SK-N-SH (cell line): ENCODE measurements around the gene SAMD4A. TPM values are rescaled to one million over a fixed set of nuclear protein-coding genes. Genes with fewer than 3 reads are reported as not detected.
A peak's percentile ranks its signal among the peaks of the same experiment; 100 is the strongest.

Experiments
- CTCF ChIA-PET: fragments of 300-600, 350-600 bp; formaldehyde crosslinking; extraction: SDS; loops from one replicate; lab custom pipeline; 2021; lab: Yijun Ruan, JAX
- POLR2A ChIA-PET: fragments of 350-600 bp; sonication (Branson Sonifier 250); formaldehyde crosslinking; extraction: SDS; loops from one replicate; lab custom pipeline; 2020; ENCODE audit warnings: antibody characterized with exemption, inconsistent platforms; lab: Yijun Ruan, JAX
- DNase-seq: peaks from one replicate; pipeline ENCODE4 v3.0.0; 2012
- H2AFZ ChIP-seq: fragments of 200-600 bp; sonication (generic); 2 replicates; pipeline ENCODE4 v1.8.1; 2016; ENCODE audit warnings: antibody characterized with exemption, mild to moderate bottlenecking, low read depth
- H3F3A ChIP-seq: fragments of 200-600 bp; sonication (generic); replicated peaks from 2 replicates; pipeline ENCODE3; 2016; ENCODE audit warnings: antibody characterized with exemption, mild to moderate bottlenecking; ENCODE audit not compliant: insufficient read depth
- H3K27ac ChIP-seq, 2 experiments: fragments of 200-500 bp in 1 of 2; fragments of 200-600 bp in 1 of 2; sonication (Bioruptor generic) in 1 of 2; sonication (generic), shearing (Covaris generic) in 1 of 2; 2 replicates each; pipeline versions ENCODE4 v1.5.1 to v1.6.1; 2014 to 2016; ENCODE audit warnings: low read depth in 2 of 2, inconsistent platforms in 1 of 2, low read length in 1 of 2, mild to moderate bottlenecking in 1 of 2, mixed read lengths in 1 of 2
- H3K27me3 ChIP-seq: fragments of 200-600 bp; sonication (generic), shearing (Covaris generic); 2 replicates; pipeline ENCODE4 v1.6.1; 2016; ENCODE audit warnings: mixed run types; ENCODE audit not compliant: insufficient read depth
- H3K36me3 ChIP-seq, 2 experiments: fragments of 200-500 bp in 1 of 2; fragments of 200-600 bp in 1 of 2; sonication (Bioruptor generic) in 1 of 2; sonication (generic) in 1 of 2; replicated peaks in 1 of 2; 2 replicates each; pipeline versions ENCODE3 to v1.5.1; 2014 to 2016; ENCODE audit warnings: low read length in 1 of 2, mild to moderate bottlenecking in 1 of 2; ENCODE audit not compliant: insufficient read depth in 2 of 2, control insufficient read depth in 1 of 2
- H3K4me1 ChIP-seq, 2 experiments: fragments of 200-500 bp in 1 of 2; fragments of 200-600 bp in 1 of 2; sonication (Bioruptor generic) in 1 of 2; sonication (generic), shearing (Covaris generic) in 1 of 2; 2 replicates each; pipeline versions ENCODE4 v1.5.1 to v1.6.1; 2014 to 2016; ENCODE audit warnings: low read depth in 1 of 2, low read length in 1 of 2, mixed run types in 1 of 2; ENCODE audit not compliant: insufficient read depth in 2 of 2, control insufficient read depth in 1 of 2
- H3K4me2 ChIP-seq: fragments of 200-600 bp; sonication (generic), shearing (Covaris generic); 2 replicates; pipeline ENCODE4 v1.6.1; 2017; ENCODE audit warnings: mixed run types
- H3K4me3 ChIP-seq, 2 experiments: fragments of 200-500 bp in 1 of 2; fragments of 200-600 bp in 1 of 2; sonication (Bioruptor generic) in 1 of 2; sonication (generic), shearing (Covaris generic) in 1 of 2; 2 replicates each; pipeline versions ENCODE4 v1.5.1 to v1.8.1; 2014 to 2016; ENCODE audit warnings: low read depth in 2 of 2, inconsistent platforms in 1 of 2, low read length in 1 of 2, mild to moderate bottlenecking in 1 of 2, mixed read lengths in 1 of 2, moderate library complexity in 1 of 2
- H3K79me2 ChIP-seq: fragments of 200-600 bp; sonication (generic); 2 replicates; pipeline ENCODE4 v1.8.1; 2017; ENCODE audit warnings: mild to moderate bottlenecking; ENCODE audit not compliant: insufficient read depth
- H3K9ac ChIP-seq: fragments of 200-600 bp; sonication (generic); 2 replicates; pipeline ENCODE4 v1.6.1; 2017; ENCODE audit warnings: mixed run types
- H3K9me2 ChIP-seq: fragments of 200-600 bp; sonication (generic); 2 replicates; pipeline ENCODE4 v1.6.1; 2017; ENCODE audit warnings: mixed run types
- H3K9me3 ChIP-seq: fragments of 200-600 bp; sonication (generic); 2 replicates; pipeline ENCODE4 v1.6.1; 2017; ENCODE audit warnings: mixed run types, mild to moderate bottlenecking, moderate library complexity
- H4K20me1 ChIP-seq: fragments of 200-600 bp; sonication (generic); 2 replicates; pipeline ENCODE4 v1.6.1; 2017; ENCODE audit warnings: mild to moderate bottlenecking, mixed run types; ENCODE audit not compliant: insufficient read depth
- EP300 ChIP-seq, 2 experiments: IDR thresholded peaks; 2 replicates each; pipeline versions ENCODE4 v1.4.0 to v1.6.1; 2012; ENCODE audit warnings: borderline replicate concordance in 1 of 2, low read depth in 1 of 2, low read length in 1 of 2
- EZH2phosphoT487 ChIP-seq: fragments of 200-600 bp; sonication (generic); IDR thresholded peaks from 2 replicates; pipeline ENCODE4 v1.6.1; 2017; ENCODE audit warnings: low read depth, mixed run types, mild to moderate bottlenecking, antibody characterized with exemption, moderate library complexity, borderline replicate concordance
- FOSL2 ChIP-seq: IDR thresholded peaks from 2 replicates; pipeline ENCODE4 v1.4.0; 2012; ENCODE audit warnings: low read depth, mild to moderate bottlenecking, moderate library complexity, borderline replicate concordance
- GABPA ChIP-seq: IDR thresholded peaks from 2 replicates; pipeline ENCODE4 v1.4.0; 2012; ENCODE audit warnings: low read depth, mild to moderate bottlenecking
- GATA2 ChIP-seq: sonication (generic); formaldehyde crosslinking; IDR thresholded peaks from 2 replicates; pipeline ENCODE4 v1.5.0; 2020; ENCODE audit warnings: mild to moderate bottlenecking, missing genetic modification reagents
- JUND ChIP-seq: IDR thresholded peaks from 2 replicates; pipeline ENCODE4 v1.4.0; 2012
- NFIC ChIP-seq: IDR thresholded peaks from 2 replicates; pipeline ENCODE4 v1.4.0; 2012; ENCODE audit warnings: borderline replicate concordance
- PBX3 ChIP-seq: IDR thresholded peaks from 2 replicates; pipeline ENCODE4; 2012
- RAD21 ChIP-seq: IDR thresholded peaks from 2 replicates; pipeline ENCODE4 v1.6.1; 2012; ENCODE audit warnings: mild to moderate bottlenecking, low read length
- RXRA ChIP-seq: IDR thresholded peaks from 2 replicates; pipeline ENCODE4 v1.4.0; 2012; ENCODE audit warnings: low read depth, mild to moderate bottlenecking, borderline replicate concordance
- TCF12 ChIP-seq: IDR thresholded peaks from 2 replicates; pipeline ENCODE4 v1.4.0; 2012
- TEAD4 ChIP-seq: IDR thresholded peaks from 2 replicates; pipeline ENCODE4 v1.4.0; 2012; ENCODE audit warnings: mild to moderate bottlenecking, borderline replicate concordance; ENCODE audit not compliant: insufficient read depth
- YY1 ChIP-seq: IDR thresholded peaks from 2 replicates; pipeline ENCODE4 v1.4.0; 2012; ENCODE audit warnings: low read depth, mild to moderate bottlenecking
- WGBS: methylation state at CpG from one replicate; pipeline ENCODE4 v1.1.6; 2017; ENCODE audit warnings: low lambda C conversion rate; 5-methylcytosine and 5-hydroxymethylcytosine counted together
- polyA plus RNA-seq, 3 experiments: library from polyadenylated mRNA; depleted of rRNA; stranded (reverse); fragments of >200 nt; gene quantifications; 2 replicates each; pipeline ENCODE4 v1.2.3, GENCODE V29; 2012
- TF ChIP-seq, protein P1 (sequence below): fragments of 200-600 bp; sonication (generic); IDR thresholded peaks from 2 replicates; pipeline ENCODE4 v1.6.1; 2017; ENCODE audit warnings: antibody characterized with exemption, mild to moderate bottlenecking, moderate library complexity
- TF ChIP-seq, protein P2 (sequence below): fragments of 150-350 bp; IDR thresholded peaks from 2 replicates; pipeline ENCODE4 v1.6.1; 2016; ENCODE audit warnings: mild to moderate bottlenecking, low read depth, low read length
- TF ChIP-seq, protein P3 (sequence below): IDR thresholded peaks from 2 replicates; pipeline ENCODE4 v1.6.1; 2012; ENCODE audit warnings: mild to moderate bottlenecking, low read depth, low read length, moderate library complexity

The SAMD4A gene
- polyA plus RNA-seq, 1 of the 3 experiments (the other 2 are of a cell fraction) = 5.0 TPM

GRCh38 chr14:54609576-54609975, 42.6 kb downstream of the SAMD4A start:
- Histone ChIP-seq H4K20me1 (no peaks in the 10 kb centered on the region), H3K79me2 (peaks cover 92% of the 10 kb centered on the region), H3K4me2 (peak overlapping the region; percentile 74), H3K4me1 (peaks cover 9 to 12% of the 10 kb centered on the region in 2 experiments; a peak in 3 of 4 replicates), H3K9me3 (no peaks in the 10 kb centered on the region), H3K4me3 (no peak overlapping the region), H3F3A (peaks cover 47% of the 10 kb centered on the region), H2AFZ (no peak overlapping the region), H3K27me3 (no peaks in the 10 kb centered on the region), H3K36me3 (no peaks in the 10 kb centered on the region), H3K9me2 (no peaks in the 10 kb centered on the region), H3K27ac (peak overlapping the region in 1 of 2 experiments; percentile 81; a peak in 3 of 4 replicates), H3K9ac (peak overlapping the region; percentile 39; the same call in 1 of the 2 replicates)
- TF ChIP-seq GATA2 (CRISPR knock-in tag) = no peak
- TF ChIP-seq PBX3 = no peak
- no peak for TF ChIP-seq YY1
- TF ChIP-seq RXRA = no peak
- TF ChIP-seq NFIC = no peak
- TF ChIP-seq GABPA = no peak
- TF ChIP-seq, protein P1, sequence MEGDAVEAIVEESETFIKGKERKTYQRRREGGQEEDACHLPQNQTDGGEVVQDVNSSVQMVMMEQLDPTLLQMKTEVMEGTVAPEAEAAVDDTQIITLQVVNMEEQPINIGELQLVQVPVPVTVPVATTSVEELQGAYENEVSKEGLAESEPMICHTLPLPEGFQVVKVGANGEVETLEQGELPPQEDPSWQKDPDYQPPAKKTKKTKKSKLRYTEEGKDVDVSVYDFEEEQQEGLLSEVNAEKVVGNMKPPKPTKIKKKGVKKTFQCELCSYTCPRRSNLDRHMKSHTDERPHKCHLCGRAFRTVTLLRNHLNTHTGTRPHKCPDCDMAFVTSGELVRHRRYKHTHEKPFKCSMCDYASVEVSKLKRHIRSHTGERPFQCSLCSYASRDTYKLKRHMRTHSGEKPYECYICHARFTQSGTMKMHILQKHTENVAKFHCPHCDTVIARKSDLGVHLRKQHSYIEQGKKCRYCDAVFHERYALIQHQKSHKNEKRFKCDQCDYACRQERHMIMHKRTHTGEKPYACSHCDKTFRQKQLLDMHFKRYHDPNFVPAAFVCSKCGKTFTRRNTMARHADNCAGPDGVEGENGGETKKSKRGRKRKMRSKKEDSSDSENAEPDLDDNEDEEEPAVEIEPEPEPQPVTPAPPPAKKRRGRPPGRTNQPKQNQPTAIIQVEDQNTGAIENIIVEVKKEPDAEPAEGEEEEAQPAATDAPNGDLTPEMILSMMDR = no peak
- no peak for TF ChIP-seq EZH2phosphoT487
- TF ChIP-seq, protein P2, sequence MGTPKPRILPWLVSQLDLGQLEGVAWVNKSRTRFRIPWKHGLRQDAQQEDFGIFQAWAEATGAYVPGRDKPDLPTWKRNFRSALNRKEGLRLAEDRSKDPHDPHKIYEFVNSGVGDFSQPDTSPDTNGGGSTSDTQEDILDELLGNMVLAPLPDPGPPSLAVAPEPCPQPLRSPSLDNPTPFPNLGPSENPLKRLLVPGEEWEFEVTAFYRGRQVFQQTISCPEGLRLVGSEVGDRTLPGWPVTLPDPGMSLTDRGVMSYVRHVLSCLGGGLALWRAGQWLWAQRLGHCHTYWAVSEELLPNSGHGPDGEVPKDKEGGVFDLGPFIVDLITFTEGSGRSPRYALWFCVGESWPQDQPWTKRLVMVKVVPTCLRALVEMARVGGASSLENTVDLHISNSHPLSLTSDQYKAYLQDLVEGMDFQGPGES = no peak
- no peak for TF ChIP-seq TEAD4
- no peak for TF ChIP-seq RAD21
- no peak for TF ChIP-seq FOSL2
- TF ChIP-seq EP300 (IDR thresholded peaks at IDR 0.05; ENCODE audit: borderline replicate concordance in 1 of 2, low read depth in 1 of 2, low read length in 1 of 2) = no peak
- no peak for TF ChIP-seq JUND
- TF ChIP-seq TCF12 = no peak
- TF ChIP-seq, protein P3, sequence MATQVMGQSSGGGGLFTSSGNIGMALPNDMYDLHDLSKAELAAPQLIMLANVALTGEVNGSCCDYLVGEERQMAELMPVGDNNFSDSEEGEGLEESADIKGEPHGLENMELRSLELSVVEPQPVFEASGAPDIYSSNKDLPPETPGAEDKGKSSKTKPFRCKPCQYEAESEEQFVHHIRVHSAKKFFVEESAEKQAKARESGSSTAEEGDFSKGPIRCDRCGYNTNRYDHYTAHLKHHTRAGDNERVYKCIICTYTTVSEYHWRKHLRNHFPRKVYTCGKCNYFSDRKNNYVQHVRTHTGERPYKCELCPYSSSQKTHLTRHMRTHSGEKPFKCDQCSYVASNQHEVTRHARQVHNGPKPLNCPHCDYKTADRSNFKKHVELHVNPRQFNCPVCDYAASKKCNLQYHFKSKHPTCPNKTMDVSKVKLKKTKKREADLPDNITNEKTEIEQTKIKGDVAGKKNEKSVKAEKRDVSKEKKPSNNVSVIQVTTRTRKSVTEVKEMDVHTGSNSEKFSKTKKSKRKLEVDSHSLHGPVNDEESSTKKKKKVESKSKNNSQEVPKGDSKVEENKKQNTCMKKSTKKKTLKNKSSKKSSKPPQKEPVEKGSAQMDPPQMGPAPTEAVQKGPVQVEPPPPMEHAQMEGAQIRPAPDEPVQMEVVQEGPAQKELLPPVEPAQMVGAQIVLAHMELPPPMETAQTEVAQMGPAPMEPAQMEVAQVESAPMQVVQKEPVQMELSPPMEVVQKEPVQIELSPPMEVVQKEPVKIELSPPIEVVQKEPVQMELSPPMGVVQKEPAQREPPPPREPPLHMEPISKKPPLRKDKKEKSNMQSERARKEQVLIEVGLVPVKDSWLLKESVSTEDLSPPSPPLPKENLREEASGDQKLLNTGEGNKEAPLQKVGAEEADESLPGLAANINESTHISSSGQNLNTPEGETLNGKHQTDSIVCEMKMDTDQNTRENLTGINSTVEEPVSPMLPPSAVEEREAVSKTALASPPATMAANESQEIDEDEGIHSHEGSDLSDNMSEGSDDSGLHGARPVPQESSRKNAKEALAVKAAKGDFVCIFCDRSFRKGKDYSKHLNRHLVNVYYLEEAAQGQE = no peak
- no peak for DNase-seq
- 73% methylated on average over 5 of the region's 5 CpGs for WGBS
- ChIA-PET POLR2A (no interaction called here), CTCF (no interaction called here)
